H9 (cell line): Measurements from ENCODE around the gene MRPL55. TPM values are rescaled to one million over a fixed set of nuclear protein-coding genes. Genes with fewer than 3 reads are reported as not detected.

ENCODE experiments used
- DNase-seq: peaks from one replicate; pipeline ENCODE4 v3.0.0-alpha.2; 2017
- H2AFZ ChIP-seq: one replicate; pipeline ENCODE4 v1.6.1; 2013; ENCODE audit warnings: mild to moderate bottlenecking, low read length, control low read depth, moderate library complexity
- H2AK5ac ChIP-seq: 2 replicates; pipeline ENCODE4 v1.6.1; 2013; ENCODE audit warnings: low read length, control low read depth, mixed read lengths; ENCODE audit not compliant: insufficient read length
- H2BK120ac ChIP-seq: one replicate; pipeline ENCODE4 v1.6.1; 2013; ENCODE audit warnings: low read depth, mild to moderate bottlenecking, low read length, control low read depth, inconsistent platforms; ENCODE audit not compliant: poor library complexity, severe bottlenecking
- H2BK12ac ChIP-seq: 2 replicates; pipeline ENCODE4 v1.6.1; 2013; ENCODE audit warnings: low read length, control low read depth, mixed read lengths, low read depth; ENCODE audit not compliant: insufficient read length
- H2BK15ac ChIP-seq: 2 replicates; pipeline ENCODE4 v1.6.1; 2013; ENCODE audit warnings: low read depth, low read length, control low read depth
- H2BK20ac ChIP-seq: one replicate; pipeline ENCODE4 v1.6.1; 2013; ENCODE audit warnings: low read depth, mild to moderate bottlenecking, low read length, control low read depth, inconsistent platforms; ENCODE audit not compliant: poor library complexity, severe bottlenecking
- H2BK5ac ChIP-seq: 2 replicates; pipeline ENCODE4 v1.6.1; 2013; ENCODE audit warnings: low read length, control low read depth, mixed read lengths; ENCODE audit not compliant: insufficient read length
- H3K14ac ChIP-seq: 2 replicates; pipeline ENCODE4 v1.6.1; 2013; ENCODE audit warnings: low read length, control low read depth; ENCODE audit not compliant: insufficient read depth
- H3K18ac ChIP-seq: 2 replicates; pipeline ENCODE4 v1.6.1; 2013; ENCODE audit warnings: low read depth, mild to moderate bottlenecking, mixed read lengths, low read length, control low read depth; ENCODE audit not compliant: insufficient read length
- H3K23ac ChIP-seq: 2 replicates; pipeline ENCODE4 v1.6.1; 2013; ENCODE audit warnings: low read length, control low read depth, mixed read lengths, low read depth; ENCODE audit not compliant: insufficient read length
- H3K23me2 ChIP-seq: 2 replicates; pipeline ENCODE4 v1.6.1; 2013; ENCODE audit warnings: low read depth, mild to moderate bottlenecking, mixed read lengths, low read length, control low read depth; ENCODE audit not compliant: insufficient read length, poor library complexity, severe bottlenecking
- H3K27ac ChIP-seq: 2 replicates; pipeline ENCODE4 v1.5.1; 2013; ENCODE audit warnings: low read length, control low read depth, mixed read lengths, low read depth; ENCODE audit not compliant: insufficient read length
- H3K27me3 ChIP-seq: 2 replicates; pipeline ENCODE4 v1.6.1; 2013; ENCODE audit warnings: low read length, control low read depth, inconsistent platforms; ENCODE audit not compliant: insufficient read depth
- H3K4ac ChIP-seq: 2 replicates; pipeline ENCODE4 v1.6.1; 2013; ENCODE audit warnings: low read depth, mild to moderate bottlenecking, control low read depth, inconsistent platforms, low read length, moderate library complexity
- H3K4me1 ChIP-seq: 2 replicates; pipeline ENCODE4 v1.6.1; 2013; ENCODE audit warnings: low read length, control low read depth, inconsistent platforms; ENCODE audit not compliant: insufficient read depth
- H3K4me2 ChIP-seq: 2 replicates; pipeline ENCODE4 v1.6.1; 2013; ENCODE audit warnings: low read length, control low read depth, mixed read lengths; ENCODE audit not compliant: insufficient read length, insufficient read depth
- H3K56ac ChIP-seq: 2 replicates; pipeline ENCODE4 v1.6.1; 2013; ENCODE audit warnings: low read depth, mild to moderate bottlenecking, mixed read lengths, low read length, control low read depth; ENCODE audit not compliant: insufficient read length
- H3K79me1 ChIP-seq: 2 replicates; pipeline ENCODE4 v1.6.1; 2013; ENCODE audit warnings: low read depth, mild to moderate bottlenecking, moderate library complexity, low read length, control low read depth, inconsistent platforms; ENCODE audit not compliant: insufficient read depth, poor library complexity, severe bottlenecking
- H3K79me2 ChIP-seq: 2 replicates; pipeline ENCODE4 v1.6.1; 2013; ENCODE audit warnings: low read length, control low read depth, inconsistent platforms; ENCODE audit not compliant: insufficient read depth
- H3K9ac ChIP-seq: 2 replicates; pipeline ENCODE4 v1.6.1; 2013; ENCODE audit warnings: low read length, control low read depth, mixed read lengths; ENCODE audit not compliant: insufficient read length; ENCODE audit errors: extremely low read depth
- H3K9me3 ChIP-seq: one replicate; pipeline ENCODE4 v1.6.1; 2013; ENCODE audit warnings: low read depth, low read length, inconsistent platforms; ENCODE audit not compliant: control insufficient read depth
- H3T11ph ChIP-seq: one replicate; pipeline ENCODE4 v1.6.1; 2013; ENCODE audit warnings: mild to moderate bottlenecking, low read length, control low read depth, inconsistent platforms
- H4K20me1 ChIP-seq: one replicate; pipeline ENCODE4 v1.6.1; 2013; ENCODE audit not compliant: control insufficient read depth, insufficient read length, insufficient read depth
- H4K5ac ChIP-seq: 2 replicates; pipeline ENCODE4 v1.6.1; 2013; ENCODE audit warnings: low read depth, mild to moderate bottlenecking, mixed read lengths, low read length, control low read depth; ENCODE audit not compliant: insufficient read length
- H4K8ac ChIP-seq: replicated peaks from 2 replicates; pipeline ENCODE4 v1.6.1; 2013; ENCODE audit warnings: low read length, control low read depth, mixed read lengths, low read depth; ENCODE audit not compliant: insufficient read length
- H4K91ac ChIP-seq: 2 replicates; pipeline ENCODE4 v1.6.1; 2013; ENCODE audit warnings: low read depth, mild to moderate bottlenecking, moderate library complexity, mixed read lengths, low read length, control low read depth; ENCODE audit not compliant: insufficient read length
- H3K27ac Mint-ChIP-seq, 3 experiments: 2 replicates in 2 of 3; 3 replicates in 1 of 3; pipeline ENCODE4 v1.8.0; 2020 to 2021; ENCODE audit warnings: mixed read lengths in 3 of 3, mild to moderate bottlenecking in 1 of 3, moderate library complexity in 1 of 3
- H3K27me3 Mint-ChIP-seq: 2 replicates; pipeline ENCODE4 v1.8.0; 2021; ENCODE audit warnings: low read depth, mild to moderate bottlenecking, moderate library complexity, mixed read lengths
- H3K36me3 Mint-ChIP-seq, 3 experiments: 2 replicates in 2 of 3; 3 replicates in 1 of 3; pipeline ENCODE4 v1.8.0; 2020 to 2021; ENCODE audit warnings: low read depth in 3 of 3, mixed read lengths in 3 of 3; ENCODE audit not compliant: insufficient read depth in 1 of 3
- H3K4me1 Mint-ChIP-seq, 2 experiments: 2 replicates each; pipeline ENCODE4 v1.8.0; 2020; ENCODE audit warnings: mixed read lengths in 2 of 2
- H3K4me3 Mint-ChIP-seq, 2 experiments: 2 replicates in 1 of 2; 3 replicates in 1 of 2; pipeline ENCODE4 v1.8.0; 2020 to 2021; ENCODE audit warnings: mild to moderate bottlenecking in 2 of 2, mixed read lengths in 2 of 2, moderate library complexity in 1 of 2
- H3K9me3 Mint-ChIP-seq, 2 experiments: 2 replicates in 1 of 2; 3 replicates in 1 of 2; pipeline ENCODE4 v1.8.0; 2020; ENCODE audit warnings: mild to moderate bottlenecking in 2 of 2, mixed read lengths in 2 of 2, moderate library complexity in 1 of 2
- CTCF ChIP-seq: fragments of 200-600 bp; sonication (generic); conservative IDR thresholded peaks from 3 replicates; pipeline ENCODE4 v1.8.0; 2021; ENCODE audit warnings: antibody characterized with exemption, mild to moderate bottlenecking
- WGBS: extraction: QIAGEN DNeasy Blood & Tissue Kit; methylation state at CpG from one replicate; pipeline ENCODE4 v1.1.7; 2013; ENCODE audit warnings: missing lambda C conversion rate, low lambda C conversion rate, mixed read lengths; ENCODE audit not compliant: insufficient read length; ENCODE audit errors: extremely low coverage; 5-methylcytosine and 5-hydroxymethylcytosine counted together
- long read RNA-seq: library from polyadenylated mRNA; unstranded; transcript quantifications from one replicate; pipeline ENCODE4 v2.0.0, GENCODE V29; 2020
- total RNA-seq: library from RNA; stranded (reverse); gene quantifications from 2 replicates; pipeline ENCODE4 v1.2.1, GENCODE V29; 2021

The MRPL55 gene
- total RNA-seq: 56.9 and 62.3 TPM in 2 replicates
- long read RNA-seq, transcript MRPL55-204 (4 exons, 661 nt): minor isoform, 9 of 71 reads
- long read RNA-seq, transcript MRPL55-207 (4 exons, 834 nt): major isoform, 14 of 71 reads
- long read RNA-seq, transcript MRPL55-225 (2 exons, 848 nt): minor isoform, 8 of 71 reads
- long read RNA-seq, partial matches to known transcripts: 1 of 71 reads
- long read RNA-seq, other reads (novel, unspliced or antisense): 20 of 71 reads

- peak within 1 kb of the TSS; percentile 1 for H3K56ac ChIP-seq
- Mint-ChIP-seq H3K27me3 (peaks cover 16% of the 10 kb centered on the region), H3K4me3 (peak within 1 kb of the TSS; percentile 88 to 95), H3K9me3 (no peaks in the 10 kb centered on the region), H3K36me3 (peaks cover 15 to 19% (median 16%) of the 10 kb centered on the region in 3 experiments; a peak in 6 of 7 replicates), H3K27ac (peak within 1 kb of the TSS; percentile 84 to 90 (median 89); a peak in 4 of 7 replicates), H3K4me1 (peaks cover 15 to 17% of the 10 kb centered on the region in 2 experiments)
- no peaks in the 10 kb centered on the region for H3K79me2 ChIP-seq
- no peak within 1 kb of the TSS for H2BK15ac ChIP-seq
- H4K91ac ChIP-seq: no peak within 1 kb of the TSS
- H4K8ac ChIP-seq: no peak within 1 kb of the TSS
- no peak within 1 kb of the TSS for H2AK5ac ChIP-seq
- peak within 1 kb of the TSS; percentile 86 for H3K18ac ChIP-seq
- H2BK120ac ChIP-seq: no peak within 1 kb of the TSS
- peak; percentile 98 for DNase-seq
- H3K23me2 ChIP-seq: peaks cover 10% of the 10 kb centered on the region
- H3T11ph ChIP-seq: no peak within 1 kb of the TSS
- no peak within 1 kb of the TSS for H2BK5ac ChIP-seq
- H3K27ac ChIP-seq: no peak within 1 kb of the TSS
- no peak within 1 kb of the TSS for H3K23ac ChIP-seq
- H4K5ac ChIP-seq: no peak within 1 kb of the TSS
- WGBS: no CpG with 5 or more reads among the region's 66 CpGs
- H3K9me3 ChIP-seq: no peaks in the 10 kb centered on the region
- no peaks in the 10 kb centered on the region for H4K20me1 ChIP-seq
- 0 out of 3 replicates have a peak, but pooled peaks have one; percentile 17 for TF ChIP-seq CTCF
- H3K9ac ChIP-seq: peak within 1 kb of the TSS; percentile 84
- no peaks in the 10 kb centered on the region for H3K27me3 ChIP-seq
- H3K4ac ChIP-seq: no peak within 1 kb of the TSS
- no peak within 1 kb of the TSS for H2BK12ac ChIP-seq
- H2BK20ac ChIP-seq: no peak within 1 kb of the TSS
- peaks cover 3% of the 10 kb centered on the region for H3K79me1 ChIP-seq
- peak within 1 kb of the TSS; percentile 87 for H3K4me2 ChIP-seq
- H3K14ac ChIP-seq: peak within 1 kb of the TSS; percentile 92
- no peak within 1 kb of the TSS for H2AFZ ChIP-seq
- H3K4me1 ChIP-seq: no peaks in the 10 kb centered on the region
These were observed at the start of gene MRPL55 for GRCh38 chr1:228109073-228109961. TSS of gene MRPL55 (minus strand) at chr1:228109299. CDS start at chr1:228108260, 1,039 bp downstream.
